Heart left ventricle (tissue), 13 donors: ENCODE results near the gene PTPRCAP.

Experiments used
- POLR2A ChIP-seq, 2 donors: fragments of 450-650 bp; IDR thresholded peaks; one replicate each; pipeline ENCODE4 v1.6.1; 2017; ENCODE audit warnings: antibody characterized with exemption in 2 of 2, mild to moderate bottlenecking in 2 of 2, moderate library complexity in 2 of 2
- TF ChIP-seq, protein P1 (sequence below), 12 donors: fragments of 200-600 bp; sonication (generic) in 4 of 12; IDR thresholded peaks; one replicate each; pipeline versions ENCODE4 v1.5.0 to v1.8.0; 2018 to 2022; ENCODE audit warnings: antibody characterized with exemption in 12 of 12, mild to moderate bottlenecking in 5 of 12
- donor health status: ischemic (EF 13 %, LVEDD 7.1; RV severe dilation, severe dysfunction).
- donor health status: DM: no; HTN: yes; CAD: no.
- donor health status: DM: no; HTN: no; CAD: no.
- donor health status: ischemic (EF 25% LVEDD 6.9; RV normal size, moderate dysfunction).
- donor health status: ischemic (EF 25% LVEDD 5.7; RV mildly dilated, moderate dysfunction).
- donor health status: ischemic (EF 35%, LVEDD 5.7; RV mildly dilated, moderate dysfunction).
- donor health status: nonischemic (EF 11% LVEDD 7.7; RV severe dilation, severe dysfunction).
- donor health status: DM: yes; HTN: yes; CAD: no.
- donor health status: PGD.
- donor health status: ischemic (EF 29% LVEDD 5.4; RV normal size, mild dysfunction).
- donor health status: nonischemic (EF 23%, LVEDD 6.1; RV moderate dilation, normal function).

DNA sequence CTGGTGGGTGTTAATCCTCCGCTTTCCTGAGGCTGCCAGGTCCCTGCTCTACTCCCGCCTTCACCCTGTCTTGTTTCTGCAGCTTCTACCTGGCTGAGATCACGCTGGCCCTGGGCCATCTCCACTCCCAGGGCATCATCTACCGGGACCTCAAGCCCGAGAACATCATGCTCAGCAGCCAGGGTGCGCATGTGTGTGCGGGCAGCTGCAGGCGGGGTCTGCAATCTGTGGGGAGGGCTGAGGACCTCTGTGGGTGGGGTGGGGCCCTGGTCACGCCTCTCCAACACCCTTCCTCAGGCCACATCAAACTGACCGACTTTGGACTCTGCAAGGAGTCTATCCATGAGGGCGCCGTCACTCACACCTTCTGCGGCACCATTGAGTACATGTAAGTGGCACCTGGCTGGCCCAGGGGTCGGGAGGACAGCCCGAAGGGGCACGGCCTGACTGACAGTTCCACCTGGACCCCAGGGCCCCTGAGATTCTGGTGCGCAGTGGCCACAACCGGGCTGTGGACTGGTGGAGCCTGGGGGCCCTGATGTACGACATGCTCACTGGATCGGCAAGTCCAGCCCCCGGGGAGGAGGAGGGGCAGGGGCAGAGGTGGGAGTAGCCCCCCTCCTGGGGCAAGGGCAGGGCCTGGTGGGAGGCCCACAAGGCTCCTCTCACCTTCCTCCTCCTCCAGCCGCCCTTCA lies 4.7 kb downstream of the PTPRCAP start:
- TF ChIP-seq, protein P1, sequence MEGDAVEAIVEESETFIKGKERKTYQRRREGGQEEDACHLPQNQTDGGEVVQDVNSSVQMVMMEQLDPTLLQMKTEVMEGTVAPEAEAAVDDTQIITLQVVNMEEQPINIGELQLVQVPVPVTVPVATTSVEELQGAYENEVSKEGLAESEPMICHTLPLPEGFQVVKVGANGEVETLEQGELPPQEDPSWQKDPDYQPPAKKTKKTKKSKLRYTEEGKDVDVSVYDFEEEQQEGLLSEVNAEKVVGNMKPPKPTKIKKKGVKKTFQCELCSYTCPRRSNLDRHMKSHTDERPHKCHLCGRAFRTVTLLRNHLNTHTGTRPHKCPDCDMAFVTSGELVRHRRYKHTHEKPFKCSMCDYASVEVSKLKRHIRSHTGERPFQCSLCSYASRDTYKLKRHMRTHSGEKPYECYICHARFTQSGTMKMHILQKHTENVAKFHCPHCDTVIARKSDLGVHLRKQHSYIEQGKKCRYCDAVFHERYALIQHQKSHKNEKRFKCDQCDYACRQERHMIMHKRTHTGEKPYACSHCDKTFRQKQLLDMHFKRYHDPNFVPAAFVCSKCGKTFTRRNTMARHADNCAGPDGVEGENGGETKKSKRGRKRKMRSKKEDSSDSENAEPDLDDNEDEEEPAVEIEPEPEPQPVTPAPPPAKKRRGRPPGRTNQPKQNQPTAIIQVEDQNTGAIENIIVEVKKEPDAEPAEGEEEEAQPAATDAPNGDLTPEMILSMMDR (IDR thresholded peaks at IDR 0.05): no peak
- no peak for TF ChIP-seq POLR2A (IDR thresholded peaks at IDR 0.05)
